HuH-7 (cell line): ENCODE data around the gene CTBP2.
"Not testable (repeated sequence)": the region's sequence is repeated elsewhere in the genome, so short reads cannot be mapped to it uniquely, and the experiment has no call there.

ENCODE experiments used
- DNase-seq: peaks from one replicate; pipeline ENCODE4 v3.0.0; 2011; ENCODE audit warnings: low spot score

Gene CTBP2

GRCh38 chr10:125086691-125087090 is 73.7 kb downstream of the CTBP2 start:
- no peak for DNase-seq

DNA sequence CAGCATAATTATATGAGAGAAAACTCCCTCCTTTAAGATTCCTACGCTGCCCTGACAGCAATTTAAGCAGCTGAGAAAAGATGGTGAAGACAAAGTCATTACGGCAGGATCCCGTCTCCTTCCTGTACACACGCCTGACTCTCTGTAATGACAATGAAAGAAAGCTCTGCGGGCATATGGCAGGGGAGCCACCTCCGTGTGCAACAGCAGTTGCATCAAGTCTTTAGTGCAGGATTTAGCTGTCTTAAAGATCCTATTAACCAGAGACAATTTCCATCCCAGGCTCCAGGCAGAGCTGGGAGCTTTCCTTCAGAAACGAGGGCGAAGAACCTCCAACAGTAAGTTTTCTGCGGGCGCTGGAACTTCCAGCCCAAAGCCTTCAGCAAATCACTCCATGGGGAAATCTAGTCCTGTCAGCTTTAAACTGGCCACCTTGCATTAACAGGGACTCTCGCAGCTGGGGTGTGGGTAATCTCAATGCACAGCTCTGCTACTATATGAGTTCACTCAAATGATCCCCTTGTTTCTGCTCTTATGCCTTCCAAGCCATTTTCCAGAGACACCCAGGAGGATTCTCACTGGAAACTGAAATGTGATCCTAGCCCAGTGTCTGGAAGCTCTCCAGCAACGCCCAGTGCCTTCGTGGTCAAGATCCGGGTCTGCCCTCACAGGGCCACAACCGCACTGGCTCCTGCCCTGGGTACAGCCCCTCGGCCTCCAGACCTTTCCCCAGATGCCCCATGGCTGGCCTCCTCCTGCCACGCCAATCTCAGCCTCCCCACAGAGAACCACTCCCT is 74.9 kb downstream of the CTBP2 start:
- no peak for DNase-seq

- DNase-seq = no peak
Observed at GRCh38 chr10:125084614-125085257, 75.6 kb downstream of the CTBP2 start.

DNA sequence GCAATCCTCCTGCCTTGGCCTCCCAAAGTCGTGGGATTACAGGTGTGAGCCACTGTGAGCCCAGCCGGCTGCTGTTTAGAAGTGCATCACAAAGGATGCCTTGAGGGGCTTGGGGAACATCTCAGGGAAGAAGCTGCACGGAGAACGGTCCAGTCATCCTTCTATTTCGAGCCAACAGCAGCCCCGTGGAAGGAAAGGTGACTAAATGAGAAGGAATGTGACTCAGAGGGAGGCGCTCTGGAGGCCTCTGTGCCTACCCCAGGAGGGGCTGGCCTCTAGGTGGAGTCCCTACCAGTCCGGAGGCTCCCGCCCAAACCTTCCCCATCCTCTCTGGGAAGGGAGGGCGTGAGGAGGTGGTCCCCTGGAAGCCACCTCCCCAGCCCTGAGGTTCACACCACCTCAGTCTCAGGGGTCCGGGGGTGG is 76.2 kb downstream of the CTBP2 start:
- no peak for DNase-seq

GRCh38 chr10:125083576-125083920 is 76.8 kb downstream of the CTBP2 start:
- DNase-seq = no peak

DNA sequence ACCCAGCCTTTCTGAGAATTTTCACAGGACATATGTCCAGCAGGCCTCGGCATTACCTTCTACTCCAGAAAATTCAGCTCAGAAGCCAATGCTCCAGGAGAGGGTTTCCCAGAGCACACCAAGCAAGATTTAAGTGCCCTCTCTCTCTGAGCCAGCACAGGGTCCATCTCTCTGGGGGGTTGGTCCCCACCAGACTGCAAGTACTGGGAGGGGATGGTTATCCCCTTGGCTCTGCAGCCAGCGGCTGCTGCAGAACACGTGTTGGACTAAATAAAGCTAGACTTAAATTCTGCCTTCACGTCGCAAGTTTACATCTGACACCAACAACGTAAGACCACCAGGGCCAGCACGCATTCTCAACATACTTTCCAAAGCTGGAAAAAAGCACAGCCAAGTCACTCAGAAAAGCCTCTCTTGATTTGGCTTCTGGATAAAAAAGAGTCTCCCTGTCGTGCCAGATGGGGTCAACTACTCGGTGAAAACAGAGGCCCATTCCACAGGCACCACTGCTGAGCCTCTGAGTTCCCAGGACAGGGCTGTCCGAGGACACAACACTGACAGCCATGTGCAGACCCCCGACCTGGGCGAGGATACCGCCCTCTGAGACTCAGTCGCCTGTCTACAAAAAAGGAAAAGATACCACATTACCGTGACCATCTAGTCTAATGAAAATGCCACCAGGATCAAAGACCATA is 77.3 kb downstream of the CTBP2 start:
- DNase-seq = no peak

DNA sequence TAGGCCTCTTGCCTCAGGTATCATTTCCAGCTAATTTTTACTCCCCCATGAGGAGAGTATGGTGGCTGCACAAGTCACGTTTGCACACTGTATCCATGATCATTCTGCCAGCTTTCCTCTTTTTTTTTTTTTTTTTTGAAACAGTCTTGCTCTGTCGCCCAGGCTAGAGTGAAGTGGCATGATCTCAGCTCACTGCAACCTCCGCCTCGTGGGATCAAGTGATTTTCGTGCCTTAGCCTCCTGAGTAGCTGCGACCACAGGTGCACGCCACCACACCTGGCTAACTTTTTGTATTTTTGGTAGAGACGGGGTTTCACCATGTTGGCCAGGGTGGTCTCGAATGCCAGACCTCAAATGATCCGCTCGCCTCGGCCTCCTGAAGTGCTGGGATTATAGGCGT is 77.9 kb downstream of the CTBP2 start:
- not testable (repeated sequence) for DNase-seq

- no peak for DNase-seq
Observed at GRCh38 chr10:125081931-125082330, 78.4 kb downstream of the CTBP2 start.

DNA sequence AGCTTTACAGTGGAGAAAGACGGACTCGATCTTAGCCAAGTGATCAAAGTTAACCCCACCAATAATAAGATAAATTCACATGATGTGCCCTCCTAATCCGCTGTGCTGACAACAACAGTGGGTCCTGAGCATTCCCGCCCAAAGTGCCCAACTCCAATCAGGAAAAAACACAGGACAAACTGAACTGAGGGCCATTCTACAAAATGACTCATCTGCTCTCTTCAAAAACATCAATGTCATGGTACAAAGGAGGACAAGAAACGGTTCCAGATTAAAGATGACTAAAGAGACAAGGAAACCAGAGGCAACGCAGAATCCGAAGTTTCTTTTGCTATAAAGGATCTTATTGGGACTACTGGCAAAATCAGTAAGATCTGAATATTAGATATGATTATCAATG is 79.4 kb downstream of the CTBP2 start:
- no peak for DNase-seq

DNA sequence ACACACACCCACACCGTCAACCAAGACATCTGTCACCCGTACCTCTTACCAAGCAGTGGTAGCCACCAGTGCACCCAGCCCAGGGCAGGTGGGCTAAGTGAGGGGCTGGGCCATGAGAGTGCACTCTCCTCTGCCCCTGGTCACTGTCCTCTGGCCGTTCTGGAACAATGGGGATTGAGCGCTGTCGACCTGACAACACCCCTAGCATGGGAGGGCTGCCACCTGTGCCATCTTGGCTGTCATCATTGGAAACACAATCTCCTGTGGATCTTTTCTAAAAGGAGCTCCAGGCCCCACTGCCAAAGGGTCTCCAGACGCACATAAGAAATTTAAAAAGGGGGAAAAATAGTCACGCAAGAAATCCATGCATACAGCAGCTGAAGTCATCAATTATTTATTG is 80.1 kb downstream of the CTBP2 start:
- DNase-seq = no peak

- DNase-seq = no peak
Observed at GRCh38 chr10:125079091-125079600, 81.2 kb downstream of the CTBP2 start.

- no peak for DNase-seq
Observed at GRCh38 chr10:125076891-125077541, 83.3 kb downstream of the CTBP2 start.

DNA sequence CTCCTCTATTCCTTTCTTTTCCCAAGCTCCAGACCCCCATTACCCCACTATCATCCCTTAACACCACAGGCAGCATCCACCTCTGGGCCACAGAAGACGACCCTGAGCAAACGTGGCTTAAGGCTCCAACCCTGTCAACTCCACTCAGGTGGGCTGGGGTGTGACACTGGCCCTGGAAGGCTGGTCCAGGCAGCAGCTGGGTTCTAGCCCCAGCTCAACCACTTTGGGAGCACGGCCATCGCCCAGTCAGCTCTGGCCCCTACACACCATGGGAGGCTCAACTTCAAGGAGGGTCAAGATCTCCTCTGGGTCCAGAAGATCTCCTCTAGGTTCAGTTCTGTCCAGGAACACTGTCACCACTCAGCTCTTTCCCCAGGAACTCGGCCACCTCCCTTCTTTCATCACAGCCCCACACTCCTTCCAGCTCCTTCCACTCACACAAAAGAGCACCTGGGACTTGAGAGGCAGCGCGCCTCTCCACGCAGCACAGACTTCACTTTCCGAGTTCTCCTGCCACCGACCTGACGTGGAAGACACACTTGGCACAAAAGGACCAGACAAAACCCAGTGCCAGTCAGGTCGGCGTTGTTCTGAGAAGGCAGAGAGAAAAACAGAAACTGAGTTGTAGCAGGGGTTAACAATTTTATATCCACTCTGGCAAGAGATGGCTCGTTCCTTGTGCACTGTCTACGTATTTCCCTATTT is 84.1 kb downstream of the CTBP2 start:
- no peak for DNase-seq

DNA sequence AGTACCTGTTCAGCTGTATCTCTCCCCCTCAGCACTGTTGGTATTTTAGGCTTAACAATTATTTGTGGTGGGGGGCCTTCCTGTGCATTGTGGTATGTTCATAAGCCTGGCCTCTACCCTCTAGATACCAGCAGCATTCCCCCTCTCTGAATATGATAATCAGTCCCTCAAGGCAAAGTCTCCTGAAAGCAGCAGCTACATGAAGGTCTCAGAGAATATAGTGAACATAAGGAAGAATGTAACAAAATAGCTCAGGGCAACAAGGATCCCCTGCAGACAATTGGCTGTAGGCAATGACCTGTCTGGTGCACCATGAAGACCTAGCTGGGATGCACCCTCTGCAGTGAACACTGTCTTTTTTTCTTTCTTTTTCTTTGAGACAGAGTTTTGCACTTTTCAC is 86.4 kb downstream of the CTBP2 start:
- no peak for DNase-seq

- DNase-seq = no peak
Observed at GRCh38 chr10:125072794-125073193, 87.6 kb downstream of the CTBP2 start.

DNA sequence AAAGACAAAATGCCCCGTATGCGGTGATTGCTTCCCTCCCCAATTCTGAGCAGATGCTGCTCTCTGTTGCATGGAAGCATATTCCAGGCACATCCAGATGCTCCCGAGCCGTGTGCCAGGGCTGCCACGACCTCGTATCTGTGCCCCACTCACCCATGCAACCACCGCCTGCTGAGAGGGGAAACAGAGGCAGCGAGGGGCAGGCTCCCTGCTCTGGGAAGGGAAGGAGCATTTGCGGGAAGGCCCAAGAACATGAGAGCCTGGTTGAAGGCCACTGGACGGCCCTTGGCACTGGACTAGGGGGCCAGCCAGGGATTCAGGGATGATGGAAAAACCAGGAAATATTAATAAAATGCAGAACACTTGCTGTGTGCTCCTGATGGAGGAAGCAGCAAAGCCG is 89.4 kb downstream of the CTBP2 start:
- no peak for DNase-seq

DNA sequence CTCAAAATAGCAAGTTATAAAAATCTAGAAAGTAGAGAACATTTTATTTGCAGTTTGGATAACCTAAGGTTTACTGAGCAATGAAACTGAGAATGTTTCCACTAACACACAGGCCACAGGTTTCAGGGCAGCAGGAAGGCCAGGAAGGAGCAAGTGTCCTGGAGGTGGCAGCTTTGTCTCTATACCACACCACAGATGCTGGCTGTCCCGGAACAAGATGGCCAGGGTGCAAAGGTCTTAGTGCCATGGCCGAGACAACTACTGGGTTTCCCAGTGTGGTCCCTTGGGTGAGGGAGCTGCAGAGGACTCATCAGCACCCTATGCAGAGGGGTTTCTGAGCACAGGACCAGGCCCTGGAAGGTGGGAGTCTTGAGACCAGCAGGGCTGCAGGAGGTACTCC is 92.0 kb downstream of the CTBP2 start:
- DNase-seq = no peak

- DNase-seq = no peak
Observed at GRCh38 chr10:125067764-125068163, 92.6 kb downstream of the CTBP2 start.

DNA sequence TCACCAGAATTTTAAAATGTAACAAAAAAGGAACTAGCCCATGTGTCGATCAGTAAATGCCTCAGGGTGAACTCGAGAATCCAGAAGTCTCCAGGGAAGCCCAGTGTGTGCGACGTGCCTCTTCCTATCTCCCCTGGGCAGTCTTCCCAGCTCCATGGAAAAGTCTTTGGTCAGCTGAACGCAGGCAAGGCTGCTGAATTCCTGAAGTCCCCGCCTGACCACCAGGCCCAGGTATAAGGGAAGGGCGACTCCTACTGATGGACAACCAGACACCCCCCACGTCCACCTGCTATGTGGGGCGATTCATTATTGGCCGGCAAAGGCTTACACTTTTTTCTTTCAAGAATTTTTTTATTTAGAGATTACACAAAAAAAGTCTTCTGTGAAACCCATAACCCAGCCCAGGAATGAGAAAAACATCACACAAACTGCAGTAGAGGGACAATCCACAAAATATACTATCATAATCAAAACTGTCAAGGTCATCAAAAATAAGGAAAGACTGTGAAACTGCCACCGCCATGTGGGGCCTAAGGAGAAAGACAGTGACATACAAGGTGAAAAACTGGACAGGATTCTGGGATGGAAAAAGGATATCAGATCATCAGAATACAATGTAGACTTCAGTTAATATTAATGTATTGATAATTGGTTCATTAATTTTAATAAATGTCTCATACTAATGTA is 93.5 kb downstream of the CTBP2 start:
- DNase-seq = no peak

DNA sequence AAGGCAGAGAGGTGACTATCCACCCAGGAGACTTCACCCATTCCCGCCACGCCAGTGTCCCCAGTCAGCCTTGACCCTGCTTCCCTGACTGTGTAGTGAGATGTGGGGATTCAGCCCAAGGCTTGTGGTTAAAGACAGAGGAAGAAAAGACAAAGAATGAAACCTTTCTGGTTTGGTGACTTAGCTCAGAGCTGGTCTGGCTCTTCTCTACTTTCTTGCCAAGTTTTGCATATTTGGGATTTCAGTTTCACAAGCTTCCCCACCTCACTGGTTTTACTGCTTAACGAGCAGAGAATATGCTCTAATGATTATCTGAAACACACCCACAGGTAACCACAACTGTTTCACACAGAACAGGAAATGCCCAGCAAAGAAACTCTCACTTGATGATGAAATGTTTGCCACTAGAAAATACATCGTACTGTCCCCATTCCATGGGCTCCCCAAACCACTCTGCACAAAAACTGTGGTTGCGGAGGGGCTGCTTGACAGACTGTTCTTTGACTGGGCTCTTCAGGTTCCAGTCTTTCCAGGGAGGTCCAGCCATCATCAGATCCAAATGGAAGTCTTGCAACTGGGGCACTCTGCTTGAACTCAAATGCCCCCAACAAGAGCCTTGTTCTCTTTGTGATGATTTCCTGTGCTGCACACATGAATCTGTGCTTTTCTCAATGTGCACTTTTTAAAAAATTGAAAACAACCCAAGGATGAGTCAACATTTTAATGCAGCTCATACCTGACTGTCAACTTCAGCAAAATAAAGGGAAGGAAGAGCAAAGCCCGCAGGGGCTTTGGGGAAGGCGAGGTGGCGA is 95.5 kb downstream of the CTBP2 start:
- DNase-seq = no peak
